ENCODE measurements around the gene MPHOSPH10. TPM values are rescaled to one million over a fixed set of nuclear protein-coding genes. Genes with fewer than 3 reads are reported as not detected.

The MPHOSPH10 gene
- total and polyA plus RNA-seq, 2 donors (not counting 1 experiment from before 2014, with no cell fraction given), result 5.6 to 51.8 TPM

- no peak overlapping the region for H3K27ac ChIP-seq (ENCODE audit: low read length in 2 of 2)
- H3K9me3 ChIP-seq (ENCODE audit: control extremely low read depth in 1 of 3, control insufficient read depth in 2 of 3, insufficient read depth in 1 of 3, low read length in 2 of 3), result no peaks in the 10 kb centered on the region
- H2AFZ ChIP-seq (ENCODE audit: insufficient read depth, low read depth, low read length, poor library complexity, severe bottlenecking), result no peak overlapping the region
- no peak overlapping the region for H3K9ac ChIP-seq (ENCODE audit: low read length)
- ChIA-PET CTCF (interaction anchor here (0.7 to 1.5 kb wide), 4 partner anchors 11 to 72 kb away, joined by 3 to 6 read pairs (median 4); no protein-coding TSS in a partner anchor), POLR2A (no interaction called here)
- Mint-ChIP-seq H3K4me1 (no peaks in the 10 kb centered on the region), H3K27ac (no peak overlapping the region), H3K4me3 (no peak overlapping the region), H3K9me3 (ENCODE audit: insufficient read depth) (no peaks in the 10 kb centered on the region), H3K27me3 (no peaks in the 10 kb centered on the region)
- no peak overlapping the region for H3K4me3 ChIP-seq (ENCODE audit: control extremely low read depth in 1 of 5, extremely low read depth in 1 of 5, insufficient read depth in 1 of 5, low read depth in 2 of 5, low read length in 4 of 5)
- DNase-seq (no peak), ATAC-seq (ENCODE audit: low read depth) (no peak)
- no peak for TF ChIP-seq EZH2 (IDR thresholded peaks at IDR 0.05; ENCODE audit: borderline replicate concordance, insufficient read depth, low read depth, low read length, poor library complexity, severe bottlenecking)
- TF ChIP-seq, protein P1, sequence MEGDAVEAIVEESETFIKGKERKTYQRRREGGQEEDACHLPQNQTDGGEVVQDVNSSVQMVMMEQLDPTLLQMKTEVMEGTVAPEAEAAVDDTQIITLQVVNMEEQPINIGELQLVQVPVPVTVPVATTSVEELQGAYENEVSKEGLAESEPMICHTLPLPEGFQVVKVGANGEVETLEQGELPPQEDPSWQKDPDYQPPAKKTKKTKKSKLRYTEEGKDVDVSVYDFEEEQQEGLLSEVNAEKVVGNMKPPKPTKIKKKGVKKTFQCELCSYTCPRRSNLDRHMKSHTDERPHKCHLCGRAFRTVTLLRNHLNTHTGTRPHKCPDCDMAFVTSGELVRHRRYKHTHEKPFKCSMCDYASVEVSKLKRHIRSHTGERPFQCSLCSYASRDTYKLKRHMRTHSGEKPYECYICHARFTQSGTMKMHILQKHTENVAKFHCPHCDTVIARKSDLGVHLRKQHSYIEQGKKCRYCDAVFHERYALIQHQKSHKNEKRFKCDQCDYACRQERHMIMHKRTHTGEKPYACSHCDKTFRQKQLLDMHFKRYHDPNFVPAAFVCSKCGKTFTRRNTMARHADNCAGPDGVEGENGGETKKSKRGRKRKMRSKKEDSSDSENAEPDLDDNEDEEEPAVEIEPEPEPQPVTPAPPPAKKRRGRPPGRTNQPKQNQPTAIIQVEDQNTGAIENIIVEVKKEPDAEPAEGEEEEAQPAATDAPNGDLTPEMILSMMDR (IDR thresholded peaks at IDR 0.05), result no peak
- H4K20me1 ChIP-seq (ENCODE audit: control insufficient read depth, insufficient read depth, low read length, poor library complexity, severe bottlenecking), result peaks cover 5% of the 10 kb centered on the region
- H3K4me2 ChIP-seq (replicated peaks; ENCODE audit: low read depth, low read length, poor library complexity, severe bottlenecking), result no peak overlapping the region
- intact Hi-C loops (cut with micrococcal nuclease), result no loop called here
- H3K4me1 ChIP-seq (ENCODE audit: control insufficient read depth in 2 of 2, insufficient read depth in 2 of 2, low read length in 2 of 2), result no peaks in the 10 kb centered on the region
- peaks cover 13 to 75% of the 10 kb centered on the region in 2 experiments for H3K36me3 ChIP-seq (replicated peaks in 1 of 2; ENCODE audit: control extremely low read depth in 1 of 2, control insufficient read depth in 1 of 2, extremely low read depth in 1 of 2, insufficient read depth in 2 of 2, low read length in 1 of 2)
- no peaks in the 10 kb centered on the region for H3K79me2 ChIP-seq (ENCODE audit: control insufficient read depth, insufficient read depth, low read length)
- WGBS (ENCODE audit: insufficient coverage), result no CpG with 5 or more reads among the region's 3 CpGs
- H3K27me3 ChIP-seq (replicated peaks in 1 of 4; ENCODE audit: control extremely low read depth in 1 of 4, control insufficient read depth in 3 of 4, insufficient read depth in 4 of 4, low read length in 3 of 4), result no peaks in the 10 kb centered on the region
Observed at GRCh38 chr2:71143782-71144181, 13.3 kb downstream of the MPHOSPH10 start.

DNA sequence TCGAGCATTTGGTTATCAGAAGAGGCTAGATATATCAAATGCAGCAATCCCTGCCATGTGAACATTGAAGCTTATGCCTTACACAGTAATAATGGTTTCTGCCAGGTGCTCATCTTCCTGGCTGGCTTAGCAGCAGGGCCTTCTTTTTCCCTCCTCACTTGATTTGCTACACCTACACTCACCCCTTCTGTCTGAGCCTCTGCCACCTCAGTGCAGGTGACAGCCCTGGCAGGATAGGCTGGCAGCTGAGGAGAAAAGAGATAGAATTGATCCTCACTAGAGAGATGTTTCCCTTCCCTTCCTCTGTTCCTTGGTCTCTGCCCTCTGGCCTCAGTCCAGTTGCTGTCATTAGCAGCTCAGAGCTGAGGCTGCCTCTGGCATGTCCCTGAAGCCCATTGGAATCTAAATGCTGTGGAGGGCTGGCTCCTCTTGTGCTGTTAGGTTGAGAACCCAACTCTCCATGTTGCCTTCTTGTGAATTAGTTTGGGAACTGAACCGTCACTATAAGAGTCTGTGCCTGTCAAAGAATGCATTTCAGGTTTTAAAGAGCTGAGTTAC is 18.2 kb downstream of the MPHOSPH10 start:
- no peak for DNase-seq
- 100% methylated on average over 1 of the region's 2 CpGs for WGBS (ENCODE audit: insufficient coverage)

More for the DNA sequence above, 18.2 kb downstream of the MPHOSPH10 start:
- Histone ChIP-seq H2AFZ (ENCODE audit: insufficient read depth, low read depth, low read length, poor library complexity, severe bottlenecking) (no peak overlapping the region), H3K4me1 (ENCODE audit: control insufficient read depth in 2 of 2, insufficient read depth in 2 of 2, low read length in 2 of 2) (no peaks in the 10 kb centered on the region), H3K9me3 (ENCODE audit: control extremely low read depth in 1 of 3, control insufficient read depth in 2 of 3, insufficient read depth in 1 of 3, low read length in 2 of 3) (no peaks in the 10 kb centered on the region), H3K79me2 (ENCODE audit: control insufficient read depth, insufficient read depth, low read length) (no peaks in the 10 kb centered on the region), H3K27ac (ENCODE audit: low read length in 2 of 2) (no peak overlapping the region), H4K20me1 (ENCODE audit: control insufficient read depth, insufficient read depth, low read length, poor library complexity, severe bottlenecking) (peaks cover 5% of the 10 kb centered on the region), H3K4me2 (replicated peaks; ENCODE audit: low read depth, low read length, poor library complexity, severe bottlenecking) (no peak overlapping the region), H3K27me3 (replicated peaks in 1 of 4; ENCODE audit: control extremely low read depth in 1 of 4, control insufficient read depth in 3 of 4, insufficient read depth in 4 of 4, low read length in 3 of 4) (no peaks in the 10 kb centered on the region), H3K4me3 (ENCODE audit: control extremely low read depth in 1 of 5, extremely low read depth in 1 of 5, insufficient read depth in 1 of 5, low read depth in 2 of 5, low read length in 4 of 5) (no peak overlapping the region), H3K9ac (ENCODE audit: low read length) (no peak overlapping the region), H3K36me3 (replicated peaks in 1 of 2; ENCODE audit: control extremely low read depth in 1 of 2, control insufficient read depth in 1 of 2, extremely low read depth in 1 of 2, insufficient read depth in 2 of 2, low read length in 1 of 2) (peaks cover 23 to 63% of the 10 kb centered on the region in 2 experiments)
- Mint-ChIP-seq H3K27me3 (no peaks in the 10 kb centered on the region), H3K4me3 (no peak overlapping the region), H3K9me3 (ENCODE audit: insufficient read depth) (no peaks in the 10 kb centered on the region), H3K4me1 (no peaks in the 10 kb centered on the region), H3K27ac (no peak overlapping the region)
- ChIA-PET POLR2A (no interaction called here), CTCF (interaction anchor here (1.2 kb wide), 1 partner anchor 9 kb away, joined by 4 read pairs; no protein-coding TSS in a partner anchor)
- ATAC-seq (ENCODE audit: low read depth), result no peak
- TF ChIP-seq, protein P1 (IDR thresholded peaks at IDR 0.05), result no peak
- no peak for TF ChIP-seq EZH2 (IDR thresholded peaks at IDR 0.05; ENCODE audit: borderline replicate concordance, insufficient read depth, low read depth, low read length, poor library complexity, severe bottlenecking)
- intact Hi-C loops (cut with micrococcal nuclease), result no loop called here
